Chondrocyte (in vitro differentiated cells): ENCODE results near the gene NR1H2. TPM values are rescaled to one million over a fixed set of nuclear protein-coding genes. Genes with fewer than 3 reads are reported as not detected.
A peak's percentile ranks its signal among the peaks of the same experiment; 100 is the strongest.

Experiments used
- DNase-seq: peaks from one replicate; pipeline ENCODE4 v3.0.0; 2021; ENCODE audit warnings: mixed read lengths, low spot score
- H3K27ac Mint-ChIP-seq: one replicate; pipeline ENCODE4 v1.8.0; 2021; ENCODE audit warnings: mild to moderate bottlenecking, moderate library complexity, mixed read lengths; ENCODE audit not compliant: unreplicated experiment
- H3K27me3 Mint-ChIP-seq: 2 replicates; pipeline ENCODE4 v1.8.0; 2021; ENCODE audit warnings: low read depth, mixed read lengths
- H3K36me3 Mint-ChIP-seq: 2 replicates; pipeline ENCODE4 v1.8.0; 2021; ENCODE audit warnings: low read depth, mixed read lengths
- H3K4me1 Mint-ChIP-seq: 2 replicates; pipeline ENCODE4 v1.8.0; 2021; ENCODE audit warnings: low read depth, mild to moderate bottlenecking, mixed read lengths
- H3K4me3 Mint-ChIP-seq: one replicate; pipeline ENCODE4 v1.8.0; 2021; ENCODE audit warnings: mild to moderate bottlenecking, moderate library complexity, mixed read lengths; ENCODE audit not compliant: unreplicated experiment
- H3K9me3 Mint-ChIP-seq: 2 replicates; pipeline ENCODE4 v1.8.0; 2021; ENCODE audit warnings: low read depth, mixed read lengths
- total RNA-seq: library from RNA; stranded (reverse); gene quantifications from 3 replicates; pipeline ENCODE4 v1.2.1, GENCODE V29; 2021
- TF ChIP-seq, protein P1 (sequence below): fragments of 200-600 bp; sonication (generic); IDR thresholded peaks from 2 replicates; pipeline ENCODE4 v1.5.0; 2021; ENCODE audit warnings: antibody characterized with exemption, mild to moderate bottlenecking, moderate library complexity

NR1H2 gene
- total RNA-seq, 1 donor from 2014 or later: 48.3 TPM

DNA sequence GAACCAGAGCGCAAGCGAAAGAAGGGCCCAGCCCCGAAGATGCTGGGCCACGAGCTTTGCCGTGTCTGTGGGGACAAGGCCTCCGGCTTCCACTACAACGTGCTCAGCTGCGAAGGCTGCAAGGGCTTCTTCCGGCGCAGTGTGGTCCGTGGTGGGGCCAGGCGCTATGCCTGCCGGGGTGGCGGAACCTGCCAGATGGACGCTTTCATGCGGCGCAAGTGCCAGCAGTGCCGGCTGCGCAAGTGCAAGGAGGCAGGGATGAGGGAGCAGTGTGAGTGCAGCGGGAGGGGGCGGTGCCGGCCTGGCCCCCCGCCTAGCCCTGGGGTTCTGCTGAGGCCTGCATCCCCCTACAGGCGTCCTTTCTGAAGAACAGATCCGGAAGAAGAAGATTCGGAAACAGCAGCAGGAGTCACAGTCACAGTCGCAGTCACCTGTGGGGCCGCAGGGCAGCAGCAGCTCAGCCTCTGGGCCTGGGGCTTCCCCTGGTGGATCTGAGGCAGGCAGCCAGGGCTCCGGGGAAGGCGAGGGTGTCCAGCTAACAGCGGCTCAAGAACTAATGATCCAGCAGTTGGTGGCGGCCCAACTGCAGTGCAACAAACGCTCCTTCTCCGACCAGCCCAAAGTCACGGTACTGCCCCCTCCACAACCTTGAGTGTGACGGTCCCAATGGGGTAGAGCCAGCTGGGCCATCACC is 2.1 kb downstream of the NR1H2 start:
- no peak for DNase-seq
- no peak overlapping the region for H3K27ac Mint-ChIP-seq
- peaks cover 10% of the 10 kb centered on the region for H3K36me3 Mint-ChIP-seq
- peaks cover 9% of the 10 kb centered on the region for H3K4me1 Mint-ChIP-seq
- H3K9me3 Mint-ChIP-seq: no peaks in the 10 kb centered on the region
- no peaks in the 10 kb centered on the region for H3K27me3 Mint-ChIP-seq
- TF ChIP-seq, protein P1, sequence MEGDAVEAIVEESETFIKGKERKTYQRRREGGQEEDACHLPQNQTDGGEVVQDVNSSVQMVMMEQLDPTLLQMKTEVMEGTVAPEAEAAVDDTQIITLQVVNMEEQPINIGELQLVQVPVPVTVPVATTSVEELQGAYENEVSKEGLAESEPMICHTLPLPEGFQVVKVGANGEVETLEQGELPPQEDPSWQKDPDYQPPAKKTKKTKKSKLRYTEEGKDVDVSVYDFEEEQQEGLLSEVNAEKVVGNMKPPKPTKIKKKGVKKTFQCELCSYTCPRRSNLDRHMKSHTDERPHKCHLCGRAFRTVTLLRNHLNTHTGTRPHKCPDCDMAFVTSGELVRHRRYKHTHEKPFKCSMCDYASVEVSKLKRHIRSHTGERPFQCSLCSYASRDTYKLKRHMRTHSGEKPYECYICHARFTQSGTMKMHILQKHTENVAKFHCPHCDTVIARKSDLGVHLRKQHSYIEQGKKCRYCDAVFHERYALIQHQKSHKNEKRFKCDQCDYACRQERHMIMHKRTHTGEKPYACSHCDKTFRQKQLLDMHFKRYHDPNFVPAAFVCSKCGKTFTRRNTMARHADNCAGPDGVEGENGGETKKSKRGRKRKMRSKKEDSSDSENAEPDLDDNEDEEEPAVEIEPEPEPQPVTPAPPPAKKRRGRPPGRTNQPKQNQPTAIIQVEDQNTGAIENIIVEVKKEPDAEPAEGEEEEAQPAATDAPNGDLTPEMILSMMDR: no peak
- peak overlapping the region; percentile 26 for H3K4me3 Mint-ChIP-seq

GRCh38 chr19:50378863-50379236 is 2.6 kb downstream of the NR1H2 start:
- peaks cover 14% of the 10 kb centered on the region for H3K4me1 Mint-ChIP-seq
- DNase-seq: no peak
- no peak overlapping the region for H3K4me3 Mint-ChIP-seq
- TF ChIP-seq, protein P1: no peak
- H3K27me3 Mint-ChIP-seq: no peaks in the 10 kb centered on the region
- H3K9me3 Mint-ChIP-seq: no peaks in the 10 kb centered on the region
- H3K27ac Mint-ChIP-seq: no peak overlapping the region
- peaks cover 10% of the 10 kb centered on the region for H3K36me3 Mint-ChIP-seq

DNA sequence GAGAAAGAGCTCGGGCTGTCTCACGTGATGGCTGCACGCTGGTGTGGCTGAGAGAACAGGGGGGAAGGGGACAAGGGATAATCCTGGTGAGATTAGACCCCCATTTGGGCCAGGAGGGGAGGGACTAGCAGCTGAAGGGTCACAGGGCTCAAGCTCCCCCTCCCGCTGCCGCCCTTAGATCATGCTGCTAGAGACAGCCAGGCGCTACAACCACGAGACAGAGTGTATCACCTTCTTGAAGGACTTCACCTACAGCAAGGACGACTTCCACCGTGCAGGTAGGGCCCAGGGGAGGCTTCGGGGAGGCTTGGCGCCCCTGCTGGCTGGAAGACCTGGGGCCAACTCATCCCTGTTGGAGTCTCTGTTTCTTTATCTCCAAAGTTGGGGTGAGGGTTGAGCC is 3.3 kb downstream of the NR1H2 start:
- peak overlapping the region; percentile 9 for H3K27ac Mint-ChIP-seq
- no peaks in the 10 kb centered on the region for H3K9me3 Mint-ChIP-seq
- no peaks in the 10 kb centered on the region for H3K27me3 Mint-ChIP-seq
- H3K4me3 Mint-ChIP-seq: no peak overlapping the region
- DNase-seq: no peak
- TF ChIP-seq, protein P1: no peak
- H3K36me3 Mint-ChIP-seq: peaks cover 10% of the 10 kb centered on the region
- peaks cover 20% of the 10 kb centered on the region for H3K4me1 Mint-ChIP-seq

- H3K4me1 Mint-ChIP-seq: peaks cover 25% of the 10 kb centered on the region
- no peaks in the 10 kb centered on the region for H3K27me3 Mint-ChIP-seq
- H3K9me3 Mint-ChIP-seq: no peaks in the 10 kb centered on the region
- DNase-seq: no peak
- H3K36me3 Mint-ChIP-seq: peaks cover 10% of the 10 kb centered on the region
- TF ChIP-seq, protein P1: no peak
- H3K27ac Mint-ChIP-seq: no peak overlapping the region
- H3K4me3 Mint-ChIP-seq: no peak overlapping the region
These were observed 3.9 kb downstream of the NR1H2 start for GRCh38 chr19:50380137-50380536.

DNA sequence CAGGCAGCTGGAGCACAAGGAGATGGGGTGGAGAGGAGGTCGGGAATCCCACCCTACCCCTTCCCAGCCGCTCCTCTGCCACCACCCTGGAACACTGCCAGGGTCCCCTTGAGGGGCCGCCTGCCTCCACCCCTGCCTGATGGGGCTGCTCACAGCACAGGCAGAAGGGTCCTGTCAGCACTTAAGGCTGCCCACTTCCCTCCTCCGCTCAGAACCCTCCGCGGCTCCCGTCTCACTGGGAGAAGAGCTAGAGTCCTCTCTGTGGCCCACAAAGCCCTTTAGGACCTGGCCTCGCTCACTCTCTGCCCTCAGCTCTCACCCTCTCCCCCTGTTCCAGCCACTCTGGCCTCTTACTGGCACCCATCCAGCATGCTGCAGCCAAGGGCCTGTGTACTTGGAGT is 4.5 kb downstream of the NR1H2 start:
- TF ChIP-seq, protein P1: no peak
- H3K27me3 Mint-ChIP-seq: no peaks in the 10 kb centered on the region
- H3K4me3 Mint-ChIP-seq: no peak overlapping the region
- peak overlapping the region; percentile 42 for H3K27ac Mint-ChIP-seq
- DNase-seq: no peak
- peaks cover 28% of the 10 kb centered on the region for H3K4me1 Mint-ChIP-seq
- H3K36me3 Mint-ChIP-seq: peaks cover 10% of the 10 kb centered on the region
- no peaks in the 10 kb centered on the region for H3K9me3 Mint-ChIP-seq
